NB4 (cell line): Measurements from ENCODE around the gene NUTF2.

Source experiments
- DNase-seq: peaks from one replicate; pipeline ENCODE4 v3.0.0; 2010; ENCODE audit warnings: low read depth
- H3K4me3 ChIP-seq: one replicate; pipeline ENCODE4 v1.5.1; 2011; ENCODE audit warnings: mild to moderate bottlenecking, low read depth, low read length, moderate library complexity
- CTCF ChIP-seq: IDR thresholded peaks from one replicate; pipeline ENCODE4 v1.5.1; 2012; ENCODE audit warnings: low read depth, low read length
- MAX ChIP-seq: IDR thresholded peaks from 2 replicates; pipeline ENCODE4 v1.6.1; 2011; ENCODE audit warnings: low read depth, low read length
- MYC ChIP-seq: IDR thresholded peaks from 2 replicates; pipeline ENCODE4 v1.6.1; 2011; ENCODE audit warnings: low read depth, low read length
- POLR2A ChIP-seq: IDR thresholded peaks from 2 replicates; pipeline ENCODE4 v1.6.1; 2011; ENCODE audit warnings: mild to moderate bottlenecking; ENCODE audit not compliant: insufficient read length; ENCODE audit errors: extremely low read depth

Gene NUTF2

GRCh38 chr16:67878232-67878631, 31.5 kb downstream of the NUTF2 start:
- TF ChIP-seq POLR2A = no peak
- no peak for TF ChIP-seq MAX
- TF ChIP-seq CTCF = no peak
- no peak for TF ChIP-seq MYC
- no peak overlapping the region for H3K4me3 ChIP-seq
- no peak for DNase-seq

GRCh38 chr16:67878846-67879245, 32.1 kb downstream of the NUTF2 start:
- H3K4me3 ChIP-seq = no peak overlapping the region
- TF ChIP-seq MAX = no peak
- TF ChIP-seq CTCF = no peak
- TF ChIP-seq MYC = no peak
- TF ChIP-seq POLR2A = no peak
- DNase-seq = no peak

- H3K4me3 ChIP-seq = no peak overlapping the region
- TF ChIP-seq POLR2A (no peak), CTCF (no peak), MYC (no peak), MAX (no peak)
- DNase-seq = no peak
Measured at GRCh38 chr16:67879462-67879861, 32.7 kb downstream of the NUTF2 start.

GRCh38 chr16:67879936-67880335, 33.2 kb downstream of the NUTF2 start:
- H3K4me3 ChIP-seq = no peak overlapping the region
- no peak for DNase-seq
- TF ChIP-seq POLR2A (no peak), MYC (no peak), MAX (no peak), CTCF (no peak)

GRCh38 chr16:67880584-67880983, 33.9 kb downstream of the NUTF2 start:
- H3K4me3 ChIP-seq = no peak overlapping the region
- TF ChIP-seq MAX = no peak
- no peak for TF ChIP-seq CTCF
- no peak for TF ChIP-seq MYC
- TF ChIP-seq POLR2A = no peak
- DNase-seq = no peak

GRCh38 chr16:67881621-67882161, 35.0 kb downstream of the NUTF2 start:
- TF ChIP-seq MAX (no peak), MYC (no peak)
- no peak for DNase-seq
- no peak overlapping the region for H3K4me3 ChIP-seq
